ENCODE measurements around the gene LYRM1.
"Not testable (repeated sequence)": the region's sequence is repeated elsewhere in the genome, so short reads cannot be mapped to it uniquely, and the experiment has no call there.

LYRM1 gene

GRCh38 chr16:20968765-20969164 is 68.2 kb downstream of the LYRM1 start:
- Histone ChIP-seq H3K27me3 (ENCODE audit: control insufficient read depth, insufficient read depth, low read length) (no peaks in the 10 kb centered on the region), H3K4me1 (ENCODE audit: control insufficient read depth, low read depth, low read length) (peaks cover 16% of the 10 kb centered on the region), H3K9me3 (ENCODE audit: control insufficient read depth, low read depth, low read length) (no peaks in the 10 kb centered on the region), H3K27ac (ENCODE audit: low read length) (no peak overlapping the region), H3K4me3 (ENCODE audit: low read length) (no peak overlapping the region), H3K9ac (ENCODE audit: low read length) (no peak overlapping the region), H3K36me3 (ENCODE audit: control insufficient read depth, low read depth, low read length) (no peaks in the 10 kb centered on the region)

- H3K36me3 ChIP-seq (ENCODE audit: control insufficient read depth, low read depth, low read length) = no peaks in the 10 kb centered on the region
- H3K9me3 ChIP-seq (ENCODE audit: control insufficient read depth, low read depth, low read length) = no peaks in the 10 kb centered on the region
- H3K9ac ChIP-seq (ENCODE audit: low read length) = no peak overlapping the region
- no peak overlapping the region for H3K27ac ChIP-seq (ENCODE audit: low read length)
- H3K4me3 ChIP-seq (ENCODE audit: low read length) = no peak overlapping the region
- no peaks in the 10 kb centered on the region for H3K27me3 ChIP-seq (ENCODE audit: control insufficient read depth, insufficient read depth, low read length)
- peaks cover 16% of the 10 kb centered on the region for H3K4me1 ChIP-seq (ENCODE audit: control insufficient read depth, low read depth, low read length)
Measured at GRCh38 chr16:20969386-20969785, 68.8 kb downstream of the LYRM1 start.

GRCh38 chr16:20971401-20971800 is 70.8 kb downstream of the LYRM1 start:
- Histone ChIP-seq H3K4me3 (ENCODE audit: low read length) (no peak overlapping the region), H3K27ac (ENCODE audit: low read length) (no peak overlapping the region), H3K27me3 (ENCODE audit: control insufficient read depth, insufficient read depth, low read length) (no peaks in the 10 kb centered on the region), H3K4me1 (ENCODE audit: control insufficient read depth, low read depth, low read length) (peaks cover 16% of the 10 kb centered on the region), H3K9ac (ENCODE audit: low read length) (no peak overlapping the region), H3K9me3 (ENCODE audit: control insufficient read depth, low read depth, low read length) (no peaks in the 10 kb centered on the region), H3K36me3 (ENCODE audit: control insufficient read depth, low read depth, low read length) (no peaks in the 10 kb centered on the region)

- not testable (repeated sequence) for H3K27ac ChIP-seq (ENCODE audit: low read length); H3K4me1 ChIP-seq (ENCODE audit: control insufficient read depth, low read depth, low read length); H3K27me3 ChIP-seq (ENCODE audit: control insufficient read depth, insufficient read depth, low read length); H3K9ac ChIP-seq (ENCODE audit: low read length); H3K9me3 ChIP-seq (ENCODE audit: control insufficient read depth, low read depth, low read length); H3K4me3 ChIP-seq (ENCODE audit: low read length); H3K36me3 ChIP-seq (ENCODE audit: control insufficient read depth, low read depth, low read length)
Measured at GRCh38 chr16:20973201-20973600, 72.6 kb downstream of the LYRM1 start.
